G401 (cell line): ENCODE results near the gene WNK4. TPM values are rescaled to one million over a fixed set of nuclear protein-coding genes. Genes with fewer than 3 reads are reported as not detected.

Experiments used
- DNase-seq: peaks from one replicate; pipeline ENCODE4 v3.0.0-alpha.2; 2015; ENCODE audit warnings: low spot score
- in situ Hi-C: cut with HindIII; loops from 2 replicates; pipeline ENCODE4 v1.10.0; 2016; ENCODE audit warnings: low sequenced_read_pairs, mixed read lengths
- total RNA-seq: library from RNA; depleted of rRNA; stranded (reverse); fragments of >200 nt; shearing (Covaris generic); gene quantifications from 2 replicates; pipeline ENCODE4 v1.2.3, GENCODE V29; 2014

The WNK4 gene
- total RNA-seq, 1 experiment from 2014 or later: not detected

- no peak for DNase-seq
- in situ Hi-C loops: no loop called here
These were observed 12.1 kb downstream of the WNK4 start for GRCh38 chr17:42792545-42792944.

GRCh38 chr17:42795061-42795460 lies 14.7 kb downstream of the WNK4 start:
- in situ Hi-C loops: no loop called here
- DNase-seq: no peak

GRCh38 chr17:42795465-42795864 lies 15.1 kb downstream of the WNK4 start:
- in situ Hi-C loops: no loop called here

GRCh38 chr17:42796066-42796758 lies 15.8 kb downstream of the WNK4 start:
- no peak for DNase-seq
- in situ Hi-C loops: no loop called here

More at GRCh38 chr17:42795465-42795864, 15.1 kb downstream of the WNK4 start:
- no peak for DNase-seq

- DNase-seq: no peak
- in situ Hi-C loops: no loop called here
These were observed 16.9 kb downstream of the WNK4 start for GRCh38 chr17:42797067-42798007.

GRCh38 chr17:42798011-42798382 lies 17.6 kb downstream of the WNK4 start:
- DNase-seq: no peak
- in situ Hi-C loops: no loop called here

- peak; percentile 88 for DNase-seq
- in situ Hi-C loops: no loop called here
These were observed 18.3 kb downstream of the WNK4 start, which contains the start of the genes CNTD1 and COA3 for GRCh38 chr17:42798383-42799380. Gene CNTD1 (plus strand): TSS chr17:42798861. CDS start chr17:42799068, 207 bp downstream. Gene COA3 (minus strand): TSS chr17:42798704. CDS start chr17:42798681, 23 bp downstream.

GRCh38 chr17:42803074-42803883 lies 22.9 kb downstream of the WNK4 start:
- no peak for DNase-seq
- in situ Hi-C loops: no loop called here

GRCh38 chr17:42804918-42805367 lies 24.5 kb downstream of the WNK4 start:
- in situ Hi-C loops: no loop called here
- DNase-seq: no peak

- in situ Hi-C loops: no loop called here
- DNase-seq: no peak
These were observed 25.8 kb downstream of the WNK4 start for GRCh38 chr17:42806249-42806648.

GRCh38 chr17:42809250-42809649 lies 28.8 kb downstream of the WNK4 start:
- in situ Hi-C loops: no loop called here
- peak; percentile 74 for DNase-seq

GRCh38 chr17:42814633-42815399 lies 34.4 kb downstream of the WNK4 start:
- in situ Hi-C loops: no loop called here
- no peak for DNase-seq

GRCh38 chr17:42817866-42818265 lies 37.5 kb downstream of the WNK4 start:
- no peak for DNase-seq
- in situ Hi-C loops: no loop called here

- in situ Hi-C loops: no loop called here
These were observed 38.0 kb downstream of the WNK4 start for GRCh38 chr17:42818379-42818778.

GRCh38 chr17:42819939-42820535 lies 39.6 kb downstream of the WNK4 start:
- in situ Hi-C loops: no loop called here
- DNase-seq: peak; percentile 30

More at GRCh38 chr17:42818379-42818778, 38.0 kb downstream of the WNK4 start:
- DNase-seq: no peak

- in situ Hi-C loops: no loop called here
- no peak for DNase-seq
These were observed 40.8 kb downstream of the WNK4 start for GRCh38 chr17:42821176-42821575.

GRCh38 chr17:42827472-42827871 lies 47.1 kb downstream of the WNK4 start:
- DNase-seq: no peak
- in situ Hi-C loops: no loop called here
